ENCODE data around the gene CADM2.

DNA sequence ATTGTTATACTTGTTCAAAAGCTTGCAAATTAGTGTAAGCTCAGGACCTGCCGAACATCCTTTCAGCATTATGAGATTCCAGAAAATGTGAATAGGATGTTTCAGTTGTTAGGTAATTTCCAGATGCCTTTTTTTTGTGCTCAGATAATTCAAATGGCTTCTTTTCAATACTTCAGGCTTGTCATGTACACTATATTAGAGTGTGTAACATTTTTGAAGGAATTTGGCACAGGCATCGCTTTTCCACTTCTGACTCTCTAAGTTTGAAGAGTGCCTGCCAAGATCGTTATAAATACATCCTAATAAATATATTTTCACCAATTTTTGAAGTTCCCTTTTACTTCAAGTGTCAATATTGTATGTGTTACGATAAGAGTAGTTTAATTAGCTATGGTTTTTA lies 35.2 kb downstream of the CADM2 start:
- TF ChIP-seq POLR2A (IDR thresholded peaks at IDR 0.05; ENCODE audit: low read length): no peak
- TF ChIP-seq GATA1 (IDR thresholded peaks at IDR 0.05; ENCODE audit: low read depth, low read length): no peak

All from erythroblast (primary cell).